GM06990 (cell line): ENCODE data around the gene TTLL8.

Source experiments
- DNase-seq: peaks from one replicate; pipeline ENCODE4 v3.0.0-alpha.2; 2011; ENCODE audit not compliant: insufficient read length; ENCODE audit errors: extremely low read depth
- H3K27me3 ChIP-seq: replicated peaks from 2 replicates; pipeline ENCODE4 v1.6.0; 2011; ENCODE audit warnings: low read length; ENCODE audit not compliant: control insufficient read depth, insufficient read depth
- H3K36me3 ChIP-seq: 2 replicates; pipeline ENCODE4 v1.5.1; 2011; ENCODE audit warnings: low read length; ENCODE audit not compliant: control insufficient read depth, insufficient read depth
- H3K4me3 ChIP-seq: replicated peaks from 2 replicates; pipeline ENCODE4 v1.5.1; 2011; ENCODE audit warnings: low read depth, mild to moderate bottlenecking, control low read depth, low read length
- TF ChIP-seq, protein P1 (sequence below): IDR thresholded peaks from 2 replicates; pipeline ENCODE4 v1.5.1; 2011; ENCODE audit warnings: low read length, control low read depth, mild to moderate bottlenecking, inconsistent platforms; ENCODE audit not compliant: insufficient read depth, poor library complexity, severe bottlenecking

TTLL8 gene

DNA sequence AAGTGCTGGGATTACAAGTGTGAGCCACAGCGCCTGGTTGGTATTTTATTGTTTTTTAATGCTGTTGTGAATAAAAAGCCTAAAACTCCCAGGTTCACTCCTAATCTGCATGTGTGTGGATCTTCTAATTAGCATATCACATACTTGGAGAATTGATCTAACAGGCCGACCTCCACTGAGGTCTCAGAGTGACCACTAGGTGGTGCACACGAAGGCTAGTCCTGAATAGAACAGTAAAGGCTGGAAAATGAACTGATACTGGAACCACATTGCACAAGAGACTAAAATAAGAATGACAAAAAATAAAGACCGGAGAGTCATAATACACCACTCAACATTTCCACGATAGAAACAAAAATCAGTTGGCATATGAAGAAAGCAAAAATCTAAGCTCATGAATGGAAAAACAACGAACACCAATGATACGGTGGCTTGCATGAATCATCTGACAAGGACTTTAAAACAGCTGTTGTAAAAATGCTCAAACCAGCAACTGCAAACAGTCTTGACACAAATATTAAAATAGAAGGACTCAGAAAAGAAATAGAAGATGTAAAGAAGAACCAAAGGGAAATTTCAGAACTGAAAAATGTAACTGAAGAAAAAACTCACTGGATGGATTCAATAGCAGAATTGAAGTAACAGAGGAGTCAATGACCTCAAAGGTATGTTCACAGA, 78.4 kb downstream of the TTLL8 start:
- no peaks in the 10 kb centered on the region; the same call in 1 of the 2 replicates for H3K27me3 ChIP-seq
- no peaks in the 10 kb centered on the region for H3K36me3 ChIP-seq
- no peak for DNase-seq
- TF ChIP-seq, protein P1, sequence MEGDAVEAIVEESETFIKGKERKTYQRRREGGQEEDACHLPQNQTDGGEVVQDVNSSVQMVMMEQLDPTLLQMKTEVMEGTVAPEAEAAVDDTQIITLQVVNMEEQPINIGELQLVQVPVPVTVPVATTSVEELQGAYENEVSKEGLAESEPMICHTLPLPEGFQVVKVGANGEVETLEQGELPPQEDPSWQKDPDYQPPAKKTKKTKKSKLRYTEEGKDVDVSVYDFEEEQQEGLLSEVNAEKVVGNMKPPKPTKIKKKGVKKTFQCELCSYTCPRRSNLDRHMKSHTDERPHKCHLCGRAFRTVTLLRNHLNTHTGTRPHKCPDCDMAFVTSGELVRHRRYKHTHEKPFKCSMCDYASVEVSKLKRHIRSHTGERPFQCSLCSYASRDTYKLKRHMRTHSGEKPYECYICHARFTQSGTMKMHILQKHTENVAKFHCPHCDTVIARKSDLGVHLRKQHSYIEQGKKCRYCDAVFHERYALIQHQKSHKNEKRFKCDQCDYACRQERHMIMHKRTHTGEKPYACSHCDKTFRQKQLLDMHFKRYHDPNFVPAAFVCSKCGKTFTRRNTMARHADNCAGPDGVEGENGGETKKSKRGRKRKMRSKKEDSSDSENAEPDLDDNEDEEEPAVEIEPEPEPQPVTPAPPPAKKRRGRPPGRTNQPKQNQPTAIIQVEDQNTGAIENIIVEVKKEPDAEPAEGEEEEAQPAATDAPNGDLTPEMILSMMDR: peak; percentile 65
- H3K4me3 ChIP-seq: no peak overlapping the region

DNA sequence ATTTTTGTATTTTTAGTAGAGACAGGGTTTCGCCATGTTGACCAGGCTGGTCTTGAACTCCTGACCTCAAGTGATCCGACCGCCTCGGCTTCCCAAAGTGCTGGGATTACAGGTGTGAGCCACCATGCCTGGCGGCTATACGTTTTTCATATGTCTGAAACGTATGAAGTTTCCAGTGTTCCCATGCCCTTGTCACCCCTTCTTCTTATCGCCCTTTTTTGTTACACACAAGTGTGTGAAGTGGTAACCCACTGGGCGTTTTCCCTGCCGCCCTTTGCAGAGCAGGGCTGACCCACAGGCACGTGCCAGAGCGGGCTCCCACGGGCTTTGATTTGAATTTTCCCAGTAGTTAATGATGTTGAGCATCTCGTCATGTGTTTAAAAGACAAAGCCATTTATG, 80.5 kb downstream of the TTLL8 start:
- H3K4me3 ChIP-seq: no peak overlapping the region
- TF ChIP-seq, protein P1: no peak
- H3K36me3 ChIP-seq: no peaks in the 10 kb centered on the region
- H3K27me3 ChIP-seq: no peaks in the 10 kb centered on the region
- peak; percentile 5 for DNase-seq

DNA sequence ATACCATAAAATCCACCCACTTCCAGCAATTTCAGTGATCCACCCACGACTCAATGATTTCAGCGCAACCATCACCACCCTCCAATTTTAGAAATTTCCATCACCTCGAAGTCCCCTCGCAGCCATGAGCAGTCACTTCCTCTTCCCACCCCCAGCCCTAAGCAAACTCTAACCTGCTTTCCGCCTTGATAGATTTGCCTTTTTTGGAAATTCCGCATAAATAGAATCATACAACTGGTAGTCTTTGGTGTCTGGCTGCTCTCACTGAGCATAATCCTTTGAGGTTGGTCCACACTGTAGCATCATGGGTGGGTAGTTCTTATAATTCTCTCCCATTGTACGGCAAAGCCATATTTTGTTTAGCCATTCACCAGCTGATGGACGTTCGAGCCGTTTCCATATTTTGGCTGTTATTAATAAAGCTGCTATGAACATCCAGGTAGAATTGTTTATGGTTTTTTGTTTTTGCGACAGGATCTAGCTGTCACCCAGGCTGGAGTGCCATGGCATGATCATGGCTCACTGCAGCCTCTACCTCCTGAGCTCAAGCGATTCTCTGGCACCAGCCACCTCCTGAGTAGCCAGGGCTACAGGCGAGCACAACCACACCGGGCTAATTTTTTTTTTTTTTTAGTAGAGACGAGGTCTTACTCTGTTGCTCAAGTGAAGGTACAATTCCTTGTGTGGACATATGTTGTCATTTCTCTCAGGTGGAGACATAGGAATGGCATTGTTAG, 81.5 kb downstream of the TTLL8 start:
- no peaks in the 10 kb centered on the region for H3K27me3 ChIP-seq
- H3K36me3 ChIP-seq: no peaks in the 10 kb centered on the region
- DNase-seq: peak; percentile 27
- TF ChIP-seq, protein P1: no peak
- H3K4me3 ChIP-seq: no peak overlapping the region

- TF ChIP-seq, protein P1: no peak
- peak; percentile 82 for DNase-seq
These were observed 82.3 kb downstream of the TTLL8 start for GRCh38 chr22:49975543-49976389.

GRCh38 chr22:49973018-49973961, 84.8 kb downstream of the TTLL8 start:
- Histone ChIP-seq H3K27me3 (no peaks in the 10 kb centered on the region), H3K4me3 (no peak overlapping the region), H3K36me3 (no peaks in the 10 kb centered on the region)
- TF ChIP-seq, protein P1: no peak
- no peak for DNase-seq

More at GRCh38 chr22:49975543-49976389, 82.3 kb downstream of the TTLL8 start:
- H3K4me3 ChIP-seq: no peak overlapping the region
- H3K27me3 ChIP-seq: no peaks in the 10 kb centered on the region
- H3K36me3 ChIP-seq: no peaks in the 10 kb centered on the region
